ENCODE results near the gene TRAM2. TPM values are rescaled to one million over a fixed set of nuclear protein-coding genes. Genes with fewer than 3 reads are reported as not detected.
A peak's percentile ranks its signal among the peaks of the same experiment; 100 is the strongest.

TRAM2 gene
- total and polyA plus RNA-seq, 2 of the 13 experiments (the other 11 are each of a cell fraction or from before 2014, with no cell fraction given) = 49.1 to 72.5 TPM

DNA sequence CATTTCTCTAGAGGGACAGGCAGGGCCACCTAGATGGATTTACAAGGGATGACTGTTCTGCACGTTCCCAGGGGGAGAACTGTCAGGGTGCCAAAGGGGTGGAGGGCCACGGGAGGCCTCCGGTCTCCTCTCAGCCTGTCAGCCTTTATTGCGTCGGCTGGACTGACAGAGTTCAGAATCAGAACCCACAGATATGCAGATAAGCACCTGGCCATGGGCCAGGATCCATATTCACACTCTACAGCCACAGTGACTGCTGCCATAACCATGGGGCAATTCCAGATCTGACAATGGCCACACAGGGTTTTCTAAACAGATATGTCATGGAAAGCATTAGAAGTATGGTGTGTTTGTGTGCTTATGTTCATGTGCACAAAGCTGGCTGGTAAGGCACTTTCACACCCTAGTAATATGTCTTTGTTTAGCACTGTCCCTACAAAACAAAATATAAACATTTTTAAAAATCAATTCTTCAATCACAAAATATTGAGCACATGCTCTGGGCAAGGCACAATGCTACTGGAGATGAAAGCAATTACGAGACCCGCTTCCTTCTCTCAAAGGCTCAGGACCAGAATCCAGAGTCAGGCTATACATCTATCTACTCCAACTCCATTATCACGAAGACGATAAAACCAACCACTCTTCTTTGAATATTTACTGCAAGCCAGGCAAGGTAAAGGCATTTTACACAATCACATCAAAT, 29.1 kb downstream of the TRAM2 start (continued):
- TF ChIP-seq, protein P1, sequence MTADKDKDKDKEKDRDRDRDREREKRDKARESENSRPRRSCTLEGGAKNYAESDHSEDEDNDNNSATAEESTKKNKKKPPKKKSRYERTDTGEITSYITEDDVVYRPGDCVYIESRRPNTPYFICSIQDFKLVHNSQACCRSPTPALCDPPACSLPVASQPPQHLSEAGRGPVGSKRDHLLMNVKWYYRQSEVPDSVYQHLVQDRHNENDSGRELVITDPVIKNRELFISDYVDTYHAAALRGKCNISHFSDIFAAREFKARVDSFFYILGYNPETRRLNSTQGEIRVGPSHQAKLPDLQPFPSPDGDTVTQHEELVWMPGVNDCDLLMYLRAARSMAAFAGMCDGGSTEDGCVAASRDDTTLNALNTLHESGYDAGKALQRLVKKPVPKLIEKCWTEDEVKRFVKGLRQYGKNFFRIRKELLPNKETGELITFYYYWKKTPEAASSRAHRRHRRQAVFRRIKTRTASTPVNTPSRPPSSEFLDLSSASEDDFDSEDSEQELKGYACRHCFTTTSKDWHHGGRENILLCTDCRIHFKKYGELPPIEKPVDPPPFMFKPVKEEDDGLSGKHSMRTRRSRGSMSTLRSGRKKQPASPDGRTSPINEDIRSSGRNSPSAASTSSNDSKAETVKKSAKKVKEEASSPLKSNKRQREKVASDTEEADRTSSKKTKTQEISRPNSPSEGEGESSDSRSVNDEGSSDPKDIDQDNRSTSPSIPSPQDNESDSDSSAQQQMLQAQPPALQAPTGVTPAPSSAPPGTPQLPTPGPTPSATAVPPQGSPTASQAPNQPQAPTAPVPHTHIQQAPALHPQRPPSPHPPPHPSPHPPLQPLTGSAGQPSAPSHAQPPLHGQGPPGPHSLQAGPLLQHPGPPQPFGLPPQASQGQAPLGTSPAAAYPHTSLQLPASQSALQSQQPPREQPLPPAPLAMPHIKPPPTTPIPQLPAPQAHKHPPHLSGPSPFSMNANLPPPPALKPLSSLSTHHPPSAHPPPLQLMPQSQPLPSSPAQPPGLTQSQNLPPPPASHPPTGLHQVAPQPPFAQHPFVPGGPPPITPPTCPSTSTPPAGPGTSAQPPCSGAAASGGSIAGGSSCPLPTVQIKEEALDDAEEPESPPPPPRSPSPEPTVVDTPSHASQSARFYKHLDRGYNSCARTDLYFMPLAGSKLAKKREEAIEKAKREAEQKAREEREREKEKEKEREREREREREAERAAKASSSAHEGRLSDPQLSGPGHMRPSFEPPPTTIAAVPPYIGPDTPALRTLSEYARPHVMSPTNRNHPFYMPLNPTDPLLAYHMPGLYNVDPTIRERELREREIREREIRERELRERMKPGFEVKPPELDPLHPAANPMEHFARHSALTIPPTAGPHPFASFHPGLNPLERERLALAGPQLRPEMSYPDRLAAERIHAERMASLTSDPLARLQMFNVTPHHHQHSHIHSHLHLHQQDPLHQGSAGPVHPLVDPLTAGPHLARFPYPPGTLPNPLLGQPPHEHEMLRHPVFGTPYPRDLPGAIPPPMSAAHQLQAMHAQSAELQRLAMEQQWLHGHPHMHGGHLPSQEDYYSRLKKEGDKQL (CRISPR knock-in tag; IDR thresholded peaks at IDR 0.05; ENCODE audit: low read depth) = no peak
- TF ChIP-seq TCF7 (IDR thresholded peaks at IDR 0.05; ENCODE audit: low read depth) (peak; percentile 56), CBX5 (CRISPR knock-in tag; IDR thresholded peaks at IDR 0.05; ENCODE audit: borderline replicate concordance) (peak; percentile 56; the same call in 1 of the 2 replicates), ZNF878 (CRISPR knock-in tag; IDR thresholded peaks at IDR 0.05) (0 out of 2 replicates have a peak, but pooled peaks have one; percentile 20), ZNF615 (CRISPR knock-in tag; IDR thresholded peaks at IDR 0.05; ENCODE audit: borderline replicate concordance) (no peak)
- TF ChIP-seq, protein P2, sequence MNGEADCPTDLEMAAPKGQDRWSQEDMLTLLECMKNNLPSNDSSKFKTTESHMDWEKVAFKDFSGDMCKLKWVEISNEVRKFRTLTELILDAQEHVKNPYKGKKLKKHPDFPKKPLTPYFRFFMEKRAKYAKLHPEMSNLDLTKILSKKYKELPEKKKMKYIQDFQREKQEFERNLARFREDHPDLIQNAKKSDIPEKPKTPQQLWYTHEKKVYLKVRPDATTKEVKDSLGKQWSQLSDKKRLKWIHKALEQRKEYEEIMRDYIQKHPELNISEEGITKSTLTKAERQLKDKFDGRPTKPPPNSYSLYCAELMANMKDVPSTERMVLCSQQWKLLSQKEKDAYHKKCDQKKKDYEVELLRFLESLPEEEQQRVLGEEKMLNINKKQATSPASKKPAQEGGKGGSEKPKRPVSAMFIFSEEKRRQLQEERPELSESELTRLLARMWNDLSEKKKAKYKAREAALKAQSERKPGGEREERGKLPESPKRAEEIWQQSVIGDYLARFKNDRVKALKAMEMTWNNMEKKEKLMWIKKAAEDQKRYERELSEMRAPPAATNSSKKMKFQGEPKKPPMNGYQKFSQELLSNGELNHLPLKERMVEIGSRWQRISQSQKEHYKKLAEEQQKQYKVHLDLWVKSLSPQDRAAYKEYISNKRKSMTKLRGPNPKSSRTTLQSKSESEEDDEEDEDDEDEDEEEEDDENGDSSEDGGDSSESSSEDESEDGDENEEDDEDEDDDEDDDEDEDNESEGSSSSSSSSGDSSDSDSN (CRISPR knock-in tag; IDR thresholded peaks at IDR 0.05) = peak; percentile 63
- TF ChIP-seq, protein P3, sequence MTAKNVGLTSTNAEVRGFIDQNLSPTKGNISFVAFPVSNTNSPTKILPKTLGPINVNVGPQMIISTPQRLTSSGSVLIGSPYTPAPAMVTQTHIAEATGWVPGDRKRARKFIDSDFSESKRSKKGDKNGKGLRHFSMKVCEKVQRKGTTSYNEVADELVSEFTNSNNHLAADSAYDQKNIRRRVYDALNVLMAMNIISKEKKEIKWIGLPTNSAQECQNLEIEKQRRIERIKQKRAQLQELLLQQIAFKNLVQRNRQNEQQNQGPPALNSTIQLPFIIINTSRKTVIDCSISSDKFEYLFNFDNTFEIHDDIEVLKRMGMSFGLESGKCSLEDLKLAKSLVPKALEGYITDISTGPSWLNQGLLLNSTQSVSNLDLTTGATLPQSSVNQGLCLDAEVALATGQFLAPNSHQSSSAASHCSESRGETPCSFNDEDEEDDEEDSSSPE (CRISPR knock-in tag; IDR thresholded peaks at IDR 0.05) = 0 out of 2 replicates have a peak, but pooled peaks have one; percentile 29

All from HepG2 (cell line).